BJ (cell line): ENCODE results near the gene IGFBP5. TPM values are rescaled to one million over a fixed set of nuclear protein-coding genes. Genes with fewer than 3 reads are reported as not detected.

Experiments used
- CTCF ChIA-PET: fragments of 350-600 bp; formaldehyde crosslinking; extraction: SDS; loops from one replicate; lab custom pipeline; 2021; ENCODE audit warnings: antibody characterized with exemption, inconsistent platforms; lab: Yijun Ruan, JAX
- POLR2A ChIA-PET: fragments of 300-600 bp; sonication (Branson Sonifier 250); formaldehyde crosslinking; extraction: SDS; loops from one replicate; lab custom pipeline; 2021; ENCODE audit warnings: antibody characterized with exemption; lab: Charles Lee
- DNase-seq: peaks from one replicate; pipeline ENCODE4 v3.0.0-alpha.2; 2011; ENCODE audit warnings: low read depth
- H3K27me3 ChIP-seq: 2 replicates; pipeline ENCODE4 v1.6.0; 2011; ENCODE audit warnings: low read length; ENCODE audit not compliant: control insufficient read depth, insufficient read depth
- H3K36me3 ChIP-seq: 2 replicates; pipeline ENCODE4 v1.5.1; 2011; ENCODE audit warnings: low read length; ENCODE audit not compliant: control insufficient read depth, insufficient read depth
- H3K4me3 ChIP-seq: 2 replicates; pipeline ENCODE4 v1.5.1; 2011; ENCODE audit warnings: low read depth, mild to moderate bottlenecking, control low read depth, low read length
- polyA plus RNA-seq: library from polyadenylated mRNA; depleted of rRNA; stranded (reverse); fragments of >200 nt; gene quantifications from 2 replicates; pipeline ENCODE4 v1.2.3, GENCODE V29; 2011
- TF ChIP-seq, protein P1 (sequence below): IDR thresholded peaks from 2 replicates; pipeline ENCODE4 v1.5.1; 2011; ENCODE audit warnings: low read depth, mild to moderate bottlenecking, control low read depth, inconsistent platforms, low read length, moderate library complexity; ENCODE audit not compliant: insufficient read depth

IGFBP5 gene
- polyA plus RNA-seq, 1 experiment, result 1,060 TPM

DNA sequence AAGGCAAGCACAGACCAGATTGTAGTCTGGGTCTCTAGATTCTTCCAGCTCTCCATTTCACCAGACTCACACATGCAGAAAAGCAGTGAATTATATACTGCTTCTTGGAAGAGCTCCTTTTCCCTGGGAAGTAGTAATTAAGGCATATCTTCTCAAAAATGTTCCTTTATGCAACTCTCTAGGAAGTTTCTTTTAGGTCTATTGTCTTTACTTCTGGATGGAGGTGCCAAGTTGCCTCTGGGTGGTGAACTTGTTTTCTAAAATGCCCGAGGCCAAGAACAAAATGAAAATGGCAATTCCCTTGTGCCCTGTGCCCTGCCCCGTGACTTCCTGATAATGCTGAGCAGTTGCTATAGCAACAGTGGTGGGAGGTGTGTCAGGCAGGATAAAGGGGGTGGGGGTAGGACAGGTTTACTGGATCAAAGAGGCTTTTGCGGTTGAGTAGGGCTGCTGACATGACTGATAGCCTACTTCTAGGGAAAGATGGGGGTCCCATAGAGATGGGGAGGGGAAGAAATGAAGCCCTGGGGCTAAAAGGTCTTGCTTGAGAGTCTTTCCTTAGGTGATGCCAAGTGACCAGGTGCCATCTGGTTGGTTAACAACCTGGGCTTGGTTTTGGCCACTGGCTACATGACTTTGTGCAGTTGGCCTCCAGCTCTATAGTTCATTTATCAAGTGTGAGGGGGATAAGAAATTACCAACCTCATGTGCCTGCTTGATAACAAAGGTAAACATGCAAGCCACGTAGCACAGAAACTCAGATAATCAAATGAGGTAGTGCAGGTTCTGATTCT is 50.3 kb downstream of the IGFBP5 start:
- Histone ChIP-seq H3K36me3 (no peaks in the 10 kb centered on the region), H3K4me3 (no peak overlapping the region), H3K27me3 (peaks cover 1% of the 10 kb centered on the region; the same call in 1 of the 2 replicates)
- POLR2A ChIA-PET, result no interaction called here
- DNase-seq, result no peak
- TF ChIP-seq, protein P1, sequence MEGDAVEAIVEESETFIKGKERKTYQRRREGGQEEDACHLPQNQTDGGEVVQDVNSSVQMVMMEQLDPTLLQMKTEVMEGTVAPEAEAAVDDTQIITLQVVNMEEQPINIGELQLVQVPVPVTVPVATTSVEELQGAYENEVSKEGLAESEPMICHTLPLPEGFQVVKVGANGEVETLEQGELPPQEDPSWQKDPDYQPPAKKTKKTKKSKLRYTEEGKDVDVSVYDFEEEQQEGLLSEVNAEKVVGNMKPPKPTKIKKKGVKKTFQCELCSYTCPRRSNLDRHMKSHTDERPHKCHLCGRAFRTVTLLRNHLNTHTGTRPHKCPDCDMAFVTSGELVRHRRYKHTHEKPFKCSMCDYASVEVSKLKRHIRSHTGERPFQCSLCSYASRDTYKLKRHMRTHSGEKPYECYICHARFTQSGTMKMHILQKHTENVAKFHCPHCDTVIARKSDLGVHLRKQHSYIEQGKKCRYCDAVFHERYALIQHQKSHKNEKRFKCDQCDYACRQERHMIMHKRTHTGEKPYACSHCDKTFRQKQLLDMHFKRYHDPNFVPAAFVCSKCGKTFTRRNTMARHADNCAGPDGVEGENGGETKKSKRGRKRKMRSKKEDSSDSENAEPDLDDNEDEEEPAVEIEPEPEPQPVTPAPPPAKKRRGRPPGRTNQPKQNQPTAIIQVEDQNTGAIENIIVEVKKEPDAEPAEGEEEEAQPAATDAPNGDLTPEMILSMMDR, result no peak
- CTCF ChIA-PET, result interaction anchor here (0.6 to 2.5 kb wide), 3 partner anchors 90 to 1358 kb away, joined by 3 to 7 read pairs (median 3); partner anchors contain the start of gene TNS1

DNA sequence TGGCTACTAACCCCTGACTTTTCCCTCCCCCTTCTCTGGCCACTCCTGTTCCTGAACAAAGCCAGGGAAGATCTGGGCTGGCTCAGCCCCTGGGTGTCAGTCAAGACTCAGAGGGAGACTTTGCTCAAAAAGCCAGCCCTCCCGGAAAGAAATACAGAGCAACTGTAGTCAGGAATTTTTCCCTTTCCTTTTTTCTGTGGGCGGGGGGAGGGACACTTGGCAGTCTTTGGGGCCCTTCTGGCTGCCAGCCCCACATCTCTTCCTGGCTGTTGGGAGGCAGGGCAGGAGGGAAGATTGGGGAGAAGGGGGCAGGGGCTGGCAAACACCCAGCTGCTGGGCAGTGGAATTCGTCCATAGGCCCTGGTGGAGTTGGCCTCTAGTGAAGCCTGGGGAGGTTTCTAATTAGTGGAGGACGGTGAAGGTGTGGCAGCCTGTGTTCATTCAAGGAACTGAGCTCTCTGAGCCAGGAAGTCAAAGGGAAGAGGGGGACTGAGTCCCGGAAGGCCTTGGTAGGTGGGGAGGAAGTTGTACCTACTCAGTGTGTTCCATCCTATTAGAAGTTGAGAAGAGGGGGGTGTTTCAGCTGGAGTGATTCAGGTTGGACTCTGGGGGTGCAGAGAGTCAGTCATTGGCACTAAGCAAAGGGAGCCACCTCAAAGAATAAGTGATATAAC is 51.2 kb downstream of the IGFBP5 start:
- no peaks in the 10 kb centered on the region for H3K36me3 ChIP-seq
- TF ChIP-seq, protein P1, result no peak
- DNase-seq, result no peak
- peaks cover 1% of the 10 kb centered on the region; the same call in 1 of the 2 replicates for H3K27me3 ChIP-seq
- H3K4me3 ChIP-seq, result no peak overlapping the region
- ChIA-PET CTCF (interaction anchor here (0.6 to 2.5 kb wide), 4 partner anchors 89 to 1359 kb away, joined by 3 to 7 read pairs (median 3); partner anchors contain the start of gene TNS1), POLR2A (interaction anchor here (0.7 kb wide), 1 partner anchor 128 kb away, joined by 3 read pairs; no protein-coding TSS in a partner anchor)

DNA sequence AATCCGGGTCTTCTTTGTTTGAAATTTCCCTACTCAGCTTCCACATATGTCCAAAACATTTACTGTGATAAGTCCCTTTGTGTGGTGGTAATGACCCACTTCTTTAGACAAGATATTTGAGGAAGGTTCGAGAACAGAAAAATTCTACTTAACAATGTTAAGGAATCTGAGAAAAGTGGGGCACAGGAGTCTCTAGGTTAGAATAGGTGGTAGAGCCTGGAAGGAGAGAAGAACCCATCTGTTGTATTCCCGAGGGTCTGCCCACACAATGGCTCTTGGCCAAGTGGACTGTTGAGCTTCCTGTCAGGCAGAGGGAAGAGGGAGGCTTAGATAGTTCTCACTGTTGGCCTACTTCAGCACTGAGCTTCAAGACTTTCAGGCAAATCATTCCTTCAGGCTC is 57.9 kb downstream of the IGFBP5 start:
- H3K36me3 ChIP-seq, result no peaks in the 10 kb centered on the region
- H3K27me3 ChIP-seq, result peaks cover 8% of the 10 kb centered on the region
- POLR2A ChIA-PET, result no interaction called here
- no peak overlapping the region for H3K4me3 ChIP-seq
- CTCF ChIA-PET, result interaction anchor here (1.5 kb wide), 1 partner anchor 27 kb away, joined by 5 read pairs; no protein-coding TSS in a partner anchor
- TF ChIP-seq, protein P1, result no peak
- DNase-seq, result no peak

DNA sequence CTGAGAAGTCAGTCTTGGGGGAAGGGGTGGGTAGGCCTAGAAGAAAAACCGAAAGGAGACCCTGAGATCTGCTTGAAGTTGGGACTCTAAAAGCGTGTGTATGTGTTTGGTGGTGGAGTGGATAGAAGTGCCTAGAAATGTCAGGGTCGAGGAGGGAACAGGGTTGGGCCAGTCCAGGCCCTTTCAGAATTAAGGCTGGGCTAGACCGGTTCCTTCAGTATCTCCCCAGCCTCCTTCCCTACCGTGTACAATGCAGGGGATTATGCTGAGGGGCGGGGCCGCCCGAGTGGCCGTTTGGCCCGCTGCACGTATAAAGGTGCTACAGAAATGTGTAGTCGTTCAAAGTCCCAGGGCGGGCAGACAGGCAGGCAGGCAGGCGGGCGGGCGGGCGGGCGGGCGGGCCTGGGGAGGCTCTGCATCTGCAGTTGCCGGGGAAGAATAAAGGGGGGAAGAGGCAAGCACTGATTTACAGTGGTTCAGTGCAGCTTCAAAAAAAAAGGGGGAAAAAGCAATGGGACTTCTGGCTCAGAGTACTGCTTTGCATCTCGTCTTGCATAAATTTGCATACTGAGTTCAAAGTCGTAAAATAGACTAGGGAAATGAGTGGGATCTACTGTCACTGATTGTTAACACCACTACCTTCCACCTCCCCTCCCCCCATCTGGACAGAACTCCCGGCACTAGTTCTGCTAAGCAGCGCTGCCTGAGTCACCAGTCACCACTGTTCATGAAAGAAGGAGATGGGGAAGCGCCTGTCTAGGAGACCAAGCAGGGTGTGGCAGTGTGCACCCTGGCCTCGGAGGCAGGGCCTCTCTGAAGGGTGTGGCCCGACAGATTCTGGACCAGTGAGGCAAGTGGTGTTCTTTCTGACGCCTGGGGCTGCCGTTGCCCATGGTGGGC is 58.5 kb downstream of the IGFBP5 start:
- ChIA-PET POLR2A (no interaction called here), CTCF (interaction anchor here (1.5 kb wide), 1 partner anchor 27 kb away, joined by 5 read pairs; no protein-coding TSS in a partner anchor)
- TF ChIP-seq, protein P1, result no peak
- no peak for DNase-seq
- H3K27me3 ChIP-seq, result peaks cover 8% of the 10 kb centered on the region
- H3K4me3 ChIP-seq, result peak overlapping the region; percentile 56
- no peaks in the 10 kb centered on the region for H3K36me3 ChIP-seq
